K562 (cell line): ENCODE measurements around the gene POLD4. TPM values are rescaled to one million over a fixed set of nuclear protein-coding genes. Genes with fewer than 3 reads are reported as not detected.
A peak's percentile ranks its signal among the peaks of the same experiment; 100 is the strongest.

Experiments used
- ETV1 ChIP-seq: fragments of 450-650 bp; conservative IDR thresholded peaks from 2 replicates; pipeline ENCODE4 v1.6.1; 2016; ENCODE audit warnings: missing genetic modification characterization, control low read depth, low read depth, missing compliant biosample characterization
- EWSR1 ChIP-seq: fragments of 450-650 bp; IDR thresholded peaks from 2 replicates; pipeline ENCODE4 v1.6.1; 2018; ENCODE audit warnings: borderline replicate concordance, mild to moderate bottlenecking, low read depth, moderate library complexity; ENCODE audit not compliant: partially characterized antibody
- MTA1 ChIP-seq: fragments of 450-650 bp; IDR thresholded peaks from 2 replicates; pipeline ENCODE4 v1.6.1; 2017; ENCODE audit warnings: borderline replicate concordance
- TBL1XR1 ChIP-seq, 2 experiments: IDR thresholded peaks; 2 replicates each; pipeline ENCODE4 v1.6.1; 2012; ENCODE audit warnings: improper control_type of control experiment in 2 of 2, low read length in 2 of 2, mild to moderate bottlenecking in 1 of 2
- ZBTB7A ChIP-seq: IDR thresholded peaks from 2 replicates; pipeline ENCODE4 v1.6.1; 2011; ENCODE audit warnings: low read depth, mild to moderate bottlenecking, low read length, moderate library complexity, borderline replicate concordance; ENCODE audit not compliant: control insufficient read depth
- ZFX ChIP-seq: sonication (generic); formaldehyde crosslinking; IDR thresholded peaks from 2 replicates; pipeline ENCODE4 v1.8.0; 2022; ENCODE audit warnings: mild to moderate bottlenecking, missing genetic modification reagents, moderate library complexity
- ZNF133 ChIP-seq: fragments of 250-450 bp; sonication (Bioruptor Pico); IDR thresholded peaks from 2 replicates; pipeline ENCODE4 v1.4.0; 2020; ENCODE audit warnings: mild to moderate bottlenecking
- ZNF717 ChIP-seq: fragments of 250-450 bp; sonication (Bioruptor Pico); IDR thresholded peaks from 2 replicates; pipeline ENCODE4 v1.5.0; 2021
- polyA plus RNA-seq, 8 experiments: library from polyadenylated mRNA; depleted of rRNA in 4 of 8; stranded (reverse) in 5 of 8; unstranded in 3 of 8; fragments of >200 nt; fragmentation: Nextera tagmentation in 2 of 8; fragmentation: Illumina TruSeq in 1 of 8; extraction: Ambion mirVana in 2 of 8; extraction: Trizol in 1 of 8; gene quantifications; 2 replicates each; pipeline versions ENCODE4 v1.2.1 to v1.2.3, GENCODE V29; 2011 to 2014; ENCODE audit warnings: inconsistent platforms in 1 of 8, missing spikeins in 1 of 8
- total RNA-seq, 7 experiments: library from RNA; depleted of rRNA in 6 of 7; stranded (reverse); fragments of >200 nt in 6 of 7; fragmentation: Illumina TruSeq in 2 of 7; extraction: Trizol in 2 of 7; gene quantifications; 2 replicates each; pipeline versions ENCODE4 v1.2.1 to v1.2.3, GENCODE V29; 2011 to 2021; ENCODE audit warnings: low replicate concordance in 1 of 7
- TF ChIP-seq, protein P1 (sequence below), 2 experiments: fragments of 450-650 bp in 1 of 2; sonication (generic) in 1 of 2; formaldehyde crosslinking in 1 of 2; IDR thresholded peaks; 2 replicates each; pipeline versions ENCODE4 v1.7.1 to v1.9.0; 2016 to 2022; ENCODE audit warnings: inconsistent platforms in 1 of 2, mild to moderate bottlenecking in 1 of 2, missing genetic modification reagents in 1 of 2
- TF ChIP-seq, protein P2 (sequence below): fragments of 450-650 bp; IDR thresholded peaks from 2 replicates; pipeline ENCODE4 v1.6.1; 2017; ENCODE audit warnings: antibody characterized with exemption, mild to moderate bottlenecking
- TF ChIP-seq, protein P3 (sequence below): sonication (generic); formaldehyde crosslinking; IDR thresholded peaks from 2 replicates; pipeline ENCODE4 v1.8.0; 2022; ENCODE audit warnings: mild to moderate bottlenecking, missing genetic modification reagents

The POLD4 gene
- total and polyA plus RNA-seq, 9 of the 15 experiments (the other 6 are each of a cell fraction or from before 2014, with no cell fraction given): 5.8 to 64.5 (median 18.3) TPM

DNA sequence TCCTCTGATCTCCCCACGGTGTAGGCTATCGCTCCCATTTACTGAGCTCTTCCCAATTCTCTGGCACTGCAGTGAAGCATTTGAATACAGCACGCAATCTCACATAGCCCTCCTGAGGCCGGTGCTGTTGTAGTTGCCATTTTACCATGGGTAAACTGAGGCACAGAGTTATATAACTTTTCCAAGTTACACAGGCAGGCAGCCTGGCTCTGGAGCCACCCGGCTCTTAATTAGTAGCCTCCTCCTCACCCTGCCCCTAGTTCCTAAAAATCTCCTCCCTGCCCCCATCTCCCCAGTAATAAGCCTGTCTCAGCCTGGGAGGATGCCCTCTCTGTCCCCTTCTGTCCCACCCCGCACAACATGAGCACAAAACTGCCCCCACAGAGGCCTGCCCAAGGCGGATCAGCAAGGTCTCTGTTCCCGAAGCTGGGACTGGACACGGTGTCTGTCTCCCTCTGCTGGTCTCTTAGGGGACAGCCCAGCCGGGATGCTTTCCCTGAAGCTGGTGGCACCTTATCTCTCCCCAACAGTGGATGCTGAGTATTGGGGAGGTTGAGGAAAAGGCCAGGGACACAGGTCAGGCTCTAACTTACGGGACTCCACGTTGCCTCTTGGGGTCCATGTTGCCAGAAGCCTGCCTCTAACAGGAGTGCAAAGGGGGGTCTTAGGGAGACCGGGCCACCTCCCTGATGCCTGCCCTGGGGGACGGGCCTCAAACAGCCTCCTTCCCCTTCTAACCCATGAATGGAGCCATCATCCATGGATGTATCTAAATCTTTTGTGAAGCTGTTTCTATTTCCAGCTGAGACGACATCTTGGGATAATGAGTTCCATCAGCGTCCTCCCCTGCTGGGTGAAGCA lies 29.2 kb upstream of the POLD4 start (continued):
- TF ChIP-seq ZNF133 (no peak), ETV1 (tag) (no peak), ZNF717 (CRISPR knock-in tag) (no peak), MTA1 (peak; percentile 45; the same call in 1 of the 2 replicates), TBL1XR1 (IDR thresholded peaks at IDR 0.05; ENCODE audit: low read length in 2 of 2) (0 out of 4 replicates have a peak, but pooled peaks of 1 of the 2 experiments have one; percentile 20), ZFX (CRISPR knock-in tag) (peak; percentile 48; the same call in 1 of the 2 replicates), EWSR1 (no peak), ZBTB7A (peak; percentile 28; the same call in 1 of the 2 replicates)
- TF ChIP-seq, protein P1, sequence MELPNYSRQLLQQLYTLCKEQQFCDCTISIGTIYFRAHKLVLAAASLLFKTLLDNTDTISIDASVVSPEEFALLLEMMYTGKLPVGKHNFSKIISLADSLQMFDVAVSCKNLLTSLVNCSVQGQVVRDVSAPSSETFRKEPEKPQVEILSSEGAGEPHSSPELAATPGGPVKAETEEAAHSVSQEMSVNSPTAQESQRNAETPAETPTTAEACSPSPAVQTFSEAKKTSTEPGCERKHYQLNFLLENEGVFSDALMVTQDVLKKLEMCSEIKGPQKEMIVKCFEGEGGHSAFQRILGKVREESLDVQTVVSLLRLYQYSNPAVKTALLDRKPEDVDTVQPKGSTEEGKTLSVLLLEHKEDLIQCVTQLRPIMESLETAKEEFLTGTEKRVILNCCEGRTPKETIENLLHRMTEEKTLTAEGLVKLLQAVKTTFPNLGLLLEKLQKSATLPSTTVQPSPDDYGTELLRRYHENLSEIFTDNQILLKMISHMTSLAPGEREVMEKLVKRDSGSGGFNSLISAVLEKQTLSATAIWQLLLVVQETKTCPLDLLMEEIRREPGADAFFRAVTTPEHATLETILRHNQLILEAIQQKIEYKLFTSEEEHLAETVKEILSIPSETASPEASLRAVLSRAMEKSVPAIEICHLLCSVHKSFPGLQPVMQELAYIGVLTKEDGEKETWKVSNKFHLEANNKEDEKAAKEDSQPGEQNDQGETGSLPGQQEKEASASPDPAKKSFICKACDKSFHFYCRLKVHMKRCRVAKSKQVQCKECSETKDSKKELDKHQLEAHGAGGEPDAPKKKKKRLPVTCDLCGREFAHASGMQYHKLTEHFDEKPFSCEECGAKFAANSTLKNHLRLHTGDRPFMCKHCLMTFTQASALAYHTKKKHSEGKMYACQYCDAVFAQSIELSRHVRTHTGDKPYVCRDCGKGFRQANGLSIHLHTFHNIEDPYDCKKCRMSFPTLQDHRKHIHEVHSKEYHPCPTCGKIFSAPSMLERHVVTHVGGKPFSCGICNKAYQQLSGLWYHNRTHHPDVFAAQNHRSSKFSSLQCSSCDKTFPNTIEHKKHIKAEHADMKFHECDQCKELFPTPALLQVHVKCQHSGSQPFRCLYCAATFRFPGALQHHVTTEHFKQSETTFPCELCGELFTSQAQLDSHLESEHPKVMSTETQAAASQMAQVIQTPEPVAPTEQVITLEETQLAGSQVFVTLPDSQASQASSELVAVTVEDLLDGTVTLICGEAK (IDR thresholded peaks at IDR 0.05): no peak
- TF ChIP-seq, protein P1 (CRISPR knock-in tag; IDR thresholded peaks at IDR 0.05): no peak
- TF ChIP-seq, protein P2, sequence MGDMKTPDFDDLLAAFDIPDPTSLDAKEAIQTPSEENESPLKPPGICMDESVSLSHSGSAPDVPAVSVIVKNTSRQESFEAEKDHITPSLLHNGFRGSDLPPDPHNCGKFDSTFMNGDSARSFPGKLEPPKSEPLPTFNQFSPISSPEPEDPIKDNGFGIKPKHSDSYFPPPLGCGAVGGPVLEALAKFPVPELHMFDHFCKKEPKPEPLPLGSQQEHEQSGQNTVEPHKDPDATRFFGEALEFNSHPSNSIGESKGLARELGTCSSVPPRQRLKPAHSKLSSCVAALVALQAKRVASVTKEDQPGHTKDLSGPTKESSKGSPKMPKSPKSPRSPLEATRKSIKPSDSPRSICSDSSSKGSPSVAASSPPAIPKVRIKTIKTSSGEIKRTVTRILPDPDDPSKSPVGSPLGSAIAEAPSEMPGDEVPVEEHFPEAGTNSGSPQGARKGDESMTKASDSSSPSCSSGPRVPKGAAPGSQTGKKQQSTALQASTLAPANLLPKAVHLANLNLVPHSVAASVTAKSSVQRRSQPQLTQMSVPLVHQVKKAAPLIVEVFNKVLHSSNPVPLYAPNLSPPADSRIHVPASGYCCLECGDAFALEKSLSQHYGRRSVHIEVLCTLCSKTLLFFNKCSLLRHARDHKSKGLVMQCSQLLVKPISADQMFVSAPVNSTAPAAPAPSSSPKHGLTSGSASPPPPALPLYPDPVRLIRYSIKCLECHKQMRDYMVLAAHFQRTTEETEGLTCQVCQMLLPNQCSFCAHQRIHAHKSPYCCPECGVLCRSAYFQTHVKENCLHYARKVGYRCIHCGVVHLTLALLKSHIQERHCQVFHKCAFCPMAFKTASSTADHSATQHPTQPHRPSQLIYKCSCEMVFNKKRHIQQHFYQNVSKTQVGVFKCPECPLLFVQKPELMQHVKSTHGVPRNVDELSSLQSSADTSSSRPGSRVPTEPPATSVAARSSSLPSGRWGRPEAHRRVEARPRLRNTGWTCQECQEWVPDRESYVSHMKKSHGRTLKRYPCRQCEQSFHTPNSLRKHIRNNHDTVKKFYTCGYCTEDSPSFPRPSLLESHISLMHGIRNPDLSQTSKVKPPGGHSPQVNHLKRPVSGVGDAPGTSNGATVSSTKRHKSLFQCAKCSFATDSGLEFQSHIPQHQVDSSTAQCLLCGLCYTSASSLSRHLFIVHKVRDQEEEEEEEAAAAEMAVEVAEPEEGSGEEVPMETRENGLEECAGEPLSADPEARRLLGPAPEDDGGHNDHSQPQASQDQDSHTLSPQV: no peak
- TF ChIP-seq, protein P3, sequence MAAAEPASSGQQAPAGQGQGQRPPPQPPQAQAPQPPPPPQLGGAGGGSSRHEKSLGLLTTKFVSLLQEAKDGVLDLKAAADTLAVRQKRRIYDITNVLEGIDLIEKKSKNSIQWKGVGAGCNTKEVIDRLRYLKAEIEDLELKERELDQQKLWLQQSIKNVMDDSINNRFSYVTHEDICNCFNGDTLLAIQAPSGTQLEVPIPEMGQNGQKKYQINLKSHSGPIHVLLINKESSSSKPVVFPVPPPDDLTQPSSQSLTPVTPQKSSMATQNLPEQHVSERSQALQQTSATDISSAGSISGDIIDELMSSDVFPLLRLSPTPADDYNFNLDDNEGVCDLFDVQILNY (CRISPR knock-in tag): no peak
